Astrocyte of the spinal cord (primary cell): ENCODE measurements around the gene DSCAM.

ENCODE experiments used
- DNase-seq: peaks from one replicate; pipeline ENCODE4 v3.0.0; 2011; ENCODE audit warnings: low read depth, low spot score
- H3K4me3 ChIP-seq: 2 replicates; pipeline ENCODE4 v1.5.1; 2011; ENCODE audit warnings: low read depth, mild to moderate bottlenecking, low read length, moderate library complexity
- CTCF ChIP-seq: IDR thresholded peaks from 2 replicates; pipeline ENCODE4 v1.5.1; 2012; ENCODE audit warnings: low read depth, mild to moderate bottlenecking, low read length, inconsistent platforms
- in situ Hi-C: cut with HindIII; loops from 2 replicates; pipeline ENCODE4 v1.10.0; 2017; ENCODE audit warnings: low sequenced_read_pairs

Gene DSCAM

GRCh38 chr21:40714536-40714935, 132.4 kb downstream of the DSCAM start:
- TF ChIP-seq CTCF = no peak
- H3K4me3 ChIP-seq = no peak overlapping the region
- in situ Hi-C loops = no loop called here

GRCh38 chr21:40707656-40708244, 139.2 kb downstream of the DSCAM start:
- TF ChIP-seq CTCF = no peak
- no peak overlapping the region for H3K4me3 ChIP-seq
- in situ Hi-C loops = no loop called here
- no peak for DNase-seq

More at GRCh38 chr21:40714536-40714935, 132.4 kb downstream of the DSCAM start:
- DNase-seq = no peak

- no peak overlapping the region for H3K4me3 ChIP-seq
- no peak for TF ChIP-seq CTCF
- in situ Hi-C loops = no loop called here
- no peak for DNase-seq
Measured at GRCh38 chr21:40706806-40707655, 139.9 kb downstream of the DSCAM start.

- TF ChIP-seq CTCF = no peak
- H3K4me3 ChIP-seq = no peak overlapping the region
- no peak for DNase-seq
- in situ Hi-C loops = no loop called here
Measured at GRCh38 chr21:40706176-40706575, 140.8 kb downstream of the DSCAM start.

- H3K4me3 ChIP-seq = no peak overlapping the region
- in situ Hi-C loops = no loop called here
- no peak for TF ChIP-seq CTCF
- no peak for DNase-seq
Measured at GRCh38 chr21:40704141-40704540, 142.8 kb downstream of the DSCAM start.

GRCh38 chr21:40699366-40699765, 147.6 kb downstream of the DSCAM start:
- in situ Hi-C loops = no loop called here
- no peak for TF ChIP-seq CTCF
- H3K4me3 ChIP-seq = no peak overlapping the region
- no peak for DNase-seq
